RWPE1 (cell line): ENCODE measurements around the gene SMIM15.

Experiments
- CTCF ChIA-PET: fragments of 350-600 bp; sonication (Branson Sonifier 250); formaldehyde crosslinking; extraction: SDS; loops from one replicate; lab custom pipeline; 2021; lab: Yijun Ruan, JAX
- POLR2A ChIA-PET: fragments of 400-600 bp; formaldehyde crosslinking; extraction: SDS; loops from one replicate; lab custom pipeline; 2020; ENCODE audit warnings: antibody characterized with exemption; ENCODE audit not compliant: low non-redundant PET; lab: Yijun Ruan, JAX
- DNase-seq: peaks from one replicate; pipeline ENCODE4 v3.0.0; 2012; ENCODE audit warnings: low spot score
- H3K27ac ChIP-seq: fragments of 450-650 bp; 2 replicates; pipeline ENCODE4 v1.5.1; 2017
- CTCF ChIP-seq: fragments of 450-650 bp; conservative IDR thresholded peaks from 2 replicates; pipeline ENCODE4 v1.5.1; 2017; ENCODE audit warnings: low read depth, mild to moderate bottlenecking

SMIM15 gene

GRCh38 chr5:61148515-61148914, 13.8 kb downstream of the SMIM15 start:
- POLR2A ChIA-PET = interaction anchor here (0.6 kb wide), 1 partner anchor 8 kb away, joined by 3 read pairs; no protein-coding TSS in a partner anchor
- CTCF ChIA-PET = interaction anchor here (0.5 to 1.3 kb wide), 2 partner anchors 9 to 18 kb away, joined by 3 to 4 read pairs; no protein-coding TSS in a partner anchor

GRCh38 chr5:61142811-61143210, 19.5 kb downstream of the SMIM15 start:
- TF ChIP-seq CTCF = no peak
- H3K27ac ChIP-seq = no peak overlapping the region
- DNase-seq = no peak
- POLR2A ChIA-PET = no interaction called here
- CTCF ChIA-PET = no interaction called here

More at GRCh38 chr5:61148515-61148914, 13.8 kb downstream of the SMIM15 start:
- TF ChIP-seq CTCF = no peak
- no peak for DNase-seq
- H3K27ac ChIP-seq = no peak overlapping the region

GRCh38 chr5:61142391-61142790, 19.9 kb downstream of the SMIM15 start:
- CTCF ChIA-PET = no interaction called here
- DNase-seq = no peak
- TF ChIP-seq CTCF = no peak
- POLR2A ChIA-PET = no interaction called here
- H3K27ac ChIP-seq = no peak overlapping the region

- no peak for TF ChIP-seq CTCF
- DNase-seq = no peak
- ChIA-PET CTCF (interaction anchor here (0.9 kb wide), 1 partner anchor 183 kb away, joined by 3 read pairs; no protein-coding TSS in a partner anchor), POLR2A (no interaction called here)
- H3K27ac ChIP-seq = no peak overlapping the region
Observed at GRCh38 chr5:61141801-61142200, 20.5 kb downstream of the SMIM15 start.

- ChIA-PET CTCF (interaction anchor here (0.6 to 1.2 kb wide), 3 partner anchors 8 to 461 kb away, joined by 3 to 4 read pairs (median 3); no protein-coding TSS in a partner anchor), POLR2A (no interaction called here)
- DNase-seq = no peak
- no peak for TF ChIP-seq CTCF
- no peak overlapping the region for H3K27ac ChIP-seq
Observed at GRCh38 chr5:61139931-61140330, 22.3 kb downstream of the SMIM15 start.

GRCh38 chr5:61139094-61139873, 23.0 kb downstream of the SMIM15 start:
- TF ChIP-seq CTCF = no peak
- no peak overlapping the region for H3K27ac ChIP-seq
- POLR2A ChIA-PET = no interaction called here
- no peak for DNase-seq
- CTCF ChIA-PET = interaction anchor here (0.6 to 1.2 kb wide), 3 partner anchors 8 to 460 kb away, joined by 3 to 4 read pairs (median 3); no protein-coding TSS in a partner anchor
